Measurements from ENCODE around the gene WNK4. TPM values are rescaled to one million over a fixed set of nuclear protein-coding genes. Genes with fewer than 3 reads are reported as not detected.

WNK4 gene
- polyA plus RNA-seq, 1 donor from 2014 or later, result 0.10 TPM

DNA sequence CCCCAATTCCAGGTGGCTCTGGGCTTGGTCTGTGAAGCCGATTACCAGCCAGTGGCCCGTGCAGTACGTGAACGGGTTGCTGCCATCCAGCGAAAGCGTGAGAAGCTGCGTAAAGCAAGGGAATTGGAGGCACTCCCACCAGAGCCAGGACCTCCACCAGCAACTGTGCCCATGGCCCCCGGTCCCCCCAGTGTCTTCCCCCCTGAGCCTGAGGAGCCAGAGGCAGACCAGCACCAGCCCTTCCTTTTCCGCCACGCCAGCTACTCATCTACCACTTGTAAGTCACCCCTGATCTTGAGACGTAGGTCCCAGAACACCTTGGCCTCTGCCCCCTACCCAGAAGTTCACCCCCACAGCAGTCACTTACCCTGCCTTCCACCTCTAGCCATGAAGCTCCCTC lies 6.9 kb downstream of the WNK4 start:
- Histone ChIP-seq H3K79me2 (replicated peaks; ENCODE audit: insufficient read depth, low read length) (no peaks in the 10 kb centered on the region), H3K4me2 (ENCODE audit: low read length) (no peak overlapping the region)
- TF ChIP-seq RAD21 (conservative IDR thresholded peaks at IDR 0.05) (no peak), POLR2AphosphoS5 (IDR thresholded peaks at IDR 0.05) (no peak), EP300 (conservative IDR thresholded peaks at IDR 0.05; ENCODE audit: poor library complexity, severe bottlenecking) (no peak), MXI1 (conservative IDR thresholded peaks at IDR 0.05; ENCODE audit: poor library complexity, severe bottlenecking) (no peak)
- TF ChIP-seq, protein P1, sequence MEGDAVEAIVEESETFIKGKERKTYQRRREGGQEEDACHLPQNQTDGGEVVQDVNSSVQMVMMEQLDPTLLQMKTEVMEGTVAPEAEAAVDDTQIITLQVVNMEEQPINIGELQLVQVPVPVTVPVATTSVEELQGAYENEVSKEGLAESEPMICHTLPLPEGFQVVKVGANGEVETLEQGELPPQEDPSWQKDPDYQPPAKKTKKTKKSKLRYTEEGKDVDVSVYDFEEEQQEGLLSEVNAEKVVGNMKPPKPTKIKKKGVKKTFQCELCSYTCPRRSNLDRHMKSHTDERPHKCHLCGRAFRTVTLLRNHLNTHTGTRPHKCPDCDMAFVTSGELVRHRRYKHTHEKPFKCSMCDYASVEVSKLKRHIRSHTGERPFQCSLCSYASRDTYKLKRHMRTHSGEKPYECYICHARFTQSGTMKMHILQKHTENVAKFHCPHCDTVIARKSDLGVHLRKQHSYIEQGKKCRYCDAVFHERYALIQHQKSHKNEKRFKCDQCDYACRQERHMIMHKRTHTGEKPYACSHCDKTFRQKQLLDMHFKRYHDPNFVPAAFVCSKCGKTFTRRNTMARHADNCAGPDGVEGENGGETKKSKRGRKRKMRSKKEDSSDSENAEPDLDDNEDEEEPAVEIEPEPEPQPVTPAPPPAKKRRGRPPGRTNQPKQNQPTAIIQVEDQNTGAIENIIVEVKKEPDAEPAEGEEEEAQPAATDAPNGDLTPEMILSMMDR (IDR thresholded peaks at IDR 0.05; ENCODE audit: poor library complexity, severe bottlenecking), result no peak

DNA sequence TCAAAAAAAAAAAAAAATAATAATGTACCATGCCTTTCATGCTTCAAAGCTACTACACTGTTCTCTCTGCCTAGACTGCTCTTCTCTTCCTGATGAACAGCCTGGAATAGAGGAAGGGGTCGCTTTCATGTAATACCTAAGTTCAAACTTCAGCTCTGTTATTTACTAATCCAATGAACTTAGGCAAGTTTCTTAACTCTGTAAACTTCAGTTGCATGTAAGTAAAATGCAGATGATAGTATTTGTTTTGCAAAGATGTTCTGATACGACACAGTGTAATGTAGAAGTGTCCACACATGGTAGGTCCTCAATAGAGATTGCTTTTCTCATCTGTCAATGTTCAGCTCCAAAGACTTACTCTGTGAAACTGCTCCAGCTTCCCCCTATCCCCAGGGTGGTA lies 11.5 kb downstream of the WNK4 start:
- no peak overlapping the region for H3K27ac ChIP-seq (ENCODE audit: low read length)
- H3K4me3 ChIP-seq (ENCODE audit: low read length), result no peak overlapping the region
- no peak overlapping the region for H3K9ac ChIP-seq (ENCODE audit: low read length)
- H3K4me2 ChIP-seq (ENCODE audit: low read length), result no peak overlapping the region
- TF ChIP-seq EP300 (conservative IDR thresholded peaks at IDR 0.05; ENCODE audit: poor library complexity, severe bottlenecking) (no peak), TAF1 (IDR thresholded peaks at IDR 0.05; ENCODE audit: low read depth) (no peak), MXI1 (conservative IDR thresholded peaks at IDR 0.05; ENCODE audit: poor library complexity, severe bottlenecking) (no peak)
- H3K36me3 ChIP-seq (ENCODE audit: insufficient read depth, low read length), result no peaks in the 10 kb centered on the region
- H3F3A ChIP-seq (ENCODE audit: insufficient read depth, low read length, poor library complexity, severe bottlenecking), result no peaks in the 10 kb centered on the region
- H4K20me1 ChIP-seq (ENCODE audit: insufficient read depth), result no peaks in the 10 kb centered on the region
- no peaks in the 10 kb centered on the region for H3K27me3 ChIP-seq (ENCODE audit: insufficient read depth, low read depth, low read length)
- no peaks in the 10 kb centered on the region for H3K9me2 ChIP-seq (ENCODE audit: insufficient read depth, low read length)
- no peak overlapping the region for H2AFZ ChIP-seq (ENCODE audit: low read depth, low read length)
- H3K9me3 ChIP-seq (ENCODE audit: low read length), result no peaks in the 10 kb centered on the region
- H3K79me2 ChIP-seq (replicated peaks; ENCODE audit: insufficient read depth, low read length), result no peaks in the 10 kb centered on the region

More for the DNA sequence above, 6.9 kb downstream of the WNK4 start:
- no peaks in the 10 kb centered on the region for H3K9me2 ChIP-seq (ENCODE audit: insufficient read depth, low read length)
- H3F3A ChIP-seq (ENCODE audit: insufficient read depth, low read length, poor library complexity, severe bottlenecking), result no peaks in the 10 kb centered on the region
- peaks cover 13% of the 10 kb centered on the region for H3K27me3 ChIP-seq (ENCODE audit: insufficient read depth, low read depth, low read length)
- no peak overlapping the region for H3K27ac ChIP-seq (ENCODE audit: low read length)
- no peaks in the 10 kb centered on the region for H3K36me3 ChIP-seq (ENCODE audit: insufficient read depth, low read length)
- H3K4me3 ChIP-seq (ENCODE audit: low read length), result no peak overlapping the region
- H4K20me1 ChIP-seq (ENCODE audit: insufficient read depth), result no peaks in the 10 kb centered on the region
- H3K9me3 ChIP-seq (ENCODE audit: low read length), result no peaks in the 10 kb centered on the region
- H3K9ac ChIP-seq (ENCODE audit: low read length), result no peak overlapping the region
- H2AFZ ChIP-seq (ENCODE audit: low read depth, low read length), result no peak overlapping the region

DNA sequence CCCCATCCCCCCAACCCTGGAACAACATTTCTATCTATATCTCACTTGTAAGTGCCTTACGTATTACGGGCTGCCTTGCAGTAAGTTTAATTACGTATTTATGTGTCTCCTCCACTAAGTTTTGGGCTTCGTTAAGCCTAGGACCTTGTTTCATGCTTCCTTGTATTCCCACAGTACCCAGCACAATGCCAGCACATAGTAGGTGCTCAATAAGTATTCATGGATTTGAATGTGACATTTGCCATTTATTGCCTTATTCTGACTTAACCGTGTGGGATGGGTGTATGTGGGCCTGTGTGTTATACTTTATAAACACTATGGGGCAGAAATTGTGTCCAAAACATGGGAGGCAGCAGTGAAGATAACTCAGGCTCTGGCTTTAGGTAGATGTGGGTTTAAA lies 12.1 kb downstream of the WNK4 start:
- TF ChIP-seq EZH2 (IDR thresholded peaks at IDR 0.05; ENCODE audit: borderline replicate concordance, insufficient read depth, low read length, poor library complexity, severe bottlenecking), result no peak
- TF ChIP-seq EP300 (conservative IDR thresholded peaks at IDR 0.05; ENCODE audit: poor library complexity, severe bottlenecking), result no peak
- TF ChIP-seq SMC3 (conservative IDR thresholded peaks at IDR 0.05; ENCODE audit: poor library complexity), result no peak
- no peak for TF ChIP-seq RAD21 (conservative IDR thresholded peaks at IDR 0.05)
- no peak for TF ChIP-seq POLR2AphosphoS5 (IDR thresholded peaks at IDR 0.05)
- TF ChIP-seq, protein P2, sequence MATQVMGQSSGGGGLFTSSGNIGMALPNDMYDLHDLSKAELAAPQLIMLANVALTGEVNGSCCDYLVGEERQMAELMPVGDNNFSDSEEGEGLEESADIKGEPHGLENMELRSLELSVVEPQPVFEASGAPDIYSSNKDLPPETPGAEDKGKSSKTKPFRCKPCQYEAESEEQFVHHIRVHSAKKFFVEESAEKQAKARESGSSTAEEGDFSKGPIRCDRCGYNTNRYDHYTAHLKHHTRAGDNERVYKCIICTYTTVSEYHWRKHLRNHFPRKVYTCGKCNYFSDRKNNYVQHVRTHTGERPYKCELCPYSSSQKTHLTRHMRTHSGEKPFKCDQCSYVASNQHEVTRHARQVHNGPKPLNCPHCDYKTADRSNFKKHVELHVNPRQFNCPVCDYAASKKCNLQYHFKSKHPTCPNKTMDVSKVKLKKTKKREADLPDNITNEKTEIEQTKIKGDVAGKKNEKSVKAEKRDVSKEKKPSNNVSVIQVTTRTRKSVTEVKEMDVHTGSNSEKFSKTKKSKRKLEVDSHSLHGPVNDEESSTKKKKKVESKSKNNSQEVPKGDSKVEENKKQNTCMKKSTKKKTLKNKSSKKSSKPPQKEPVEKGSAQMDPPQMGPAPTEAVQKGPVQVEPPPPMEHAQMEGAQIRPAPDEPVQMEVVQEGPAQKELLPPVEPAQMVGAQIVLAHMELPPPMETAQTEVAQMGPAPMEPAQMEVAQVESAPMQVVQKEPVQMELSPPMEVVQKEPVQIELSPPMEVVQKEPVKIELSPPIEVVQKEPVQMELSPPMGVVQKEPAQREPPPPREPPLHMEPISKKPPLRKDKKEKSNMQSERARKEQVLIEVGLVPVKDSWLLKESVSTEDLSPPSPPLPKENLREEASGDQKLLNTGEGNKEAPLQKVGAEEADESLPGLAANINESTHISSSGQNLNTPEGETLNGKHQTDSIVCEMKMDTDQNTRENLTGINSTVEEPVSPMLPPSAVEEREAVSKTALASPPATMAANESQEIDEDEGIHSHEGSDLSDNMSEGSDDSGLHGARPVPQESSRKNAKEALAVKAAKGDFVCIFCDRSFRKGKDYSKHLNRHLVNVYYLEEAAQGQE (IDR thresholded peaks at IDR 0.05; ENCODE audit: borderline replicate concordance), result no peak
- TF ChIP-seq MXI1 (conservative IDR thresholded peaks at IDR 0.05; ENCODE audit: poor library complexity, severe bottlenecking), result no peak
- no peak for TF ChIP-seq TAF1 (IDR thresholded peaks at IDR 0.05; ENCODE audit: low read depth)
- TF ChIP-seq, protein P1 (IDR thresholded peaks at IDR 0.05; ENCODE audit: poor library complexity, severe bottlenecking), result no peak
- no peaks in the 10 kb centered on the region for H3K36me3 ChIP-seq (ENCODE audit: insufficient read depth, low read length)

More for the DNA sequence above, 12.1 kb downstream of the WNK4 start:
- Histone ChIP-seq H2AFZ (ENCODE audit: low read depth, low read length) (no peak overlapping the region), H3F3A (ENCODE audit: insufficient read depth, low read length, poor library complexity, severe bottlenecking) (no peaks in the 10 kb centered on the region), H3K79me2 (replicated peaks; ENCODE audit: insufficient read depth, low read length) (peaks cover 4% of the 10 kb centered on the region), H3K9me3 (ENCODE audit: low read length) (no peaks in the 10 kb centered on the region), H3K27ac (ENCODE audit: low read length) (no peak overlapping the region), H3K4me2 (ENCODE audit: low read length) (no peak overlapping the region), H3K4me3 (ENCODE audit: low read length) (no peak overlapping the region), H3K27me3 (ENCODE audit: insufficient read depth, low read depth, low read length) (no peaks in the 10 kb centered on the region), H4K20me1 (ENCODE audit: insufficient read depth) (no peaks in the 10 kb centered on the region), H3K9me2 (ENCODE audit: insufficient read depth, low read length) (no peaks in the 10 kb centered on the region), H3K9ac (ENCODE audit: low read length) (no peak overlapping the region)
